ENCODE results near the gene ARHGAP6. TPM values are rescaled to one million over a fixed set of nuclear protein-coding genes. Genes with fewer than 3 reads are reported as not detected.

The ARHGAP6 gene
- total RNA-seq, 1 donor from 2014 or later: 1.2 TPM

- Mint-ChIP-seq H3K4me1 (no peaks in the 10 kb centered on the region), H3K27ac (no peak overlapping the region), H3K4me3 (no peak overlapping the region), H3K9me3 (peaks cover 5% of the 10 kb centered on the region), H3K36me3 (no peaks in the 10 kb centered on the region), H3K27me3 (ENCODE audit: insufficient read depth, low read depth) (no peaks in the 10 kb centered on the region)
- Histone ChIP-seq H3K79me2 (ENCODE audit: low read depth) (no peaks in the 10 kb centered on the region), H3K36me3 (no peaks in the 10 kb centered on the region), H3K4me3 (no peak overlapping the region), H3K27me3 (no peaks in the 10 kb centered on the region), H3K9ac (no peak overlapping the region), H3F3A (ENCODE audit: low read depth) (no peaks in the 10 kb centered on the region), H2AFZ (replicated peaks) (no peak overlapping the region), H3K4me1 (no peaks in the 10 kb centered on the region), H3K27ac (no peak overlapping the region), H3K9me3 (ENCODE audit: low read depth) (no peaks in the 10 kb centered on the region), H4K20me1 (ENCODE audit: low read depth) (no peaks in the 10 kb centered on the region), H3K4me2 (no peak overlapping the region)
- TF ChIP-seq CTCF (IDR thresholded peaks at IDR 0.05): no peak
- TF ChIP-seq EZH2 (IDR thresholded peaks at IDR 0.05): no peak
- TF ChIP-seq EZH2phosphoT487 (IDR thresholded peaks at IDR 0.05): no peak
- DNase-seq (ENCODE audit: low spot score): no peak
These were observed 310.3 kb downstream of the ARHGAP6 start for GRCh38 chrX:11355259-11355909.

GRCh38 chrX:11352296-11352741, 313.4 kb downstream of the ARHGAP6 start:
- no peak overlapping the region for H3K27ac Mint-ChIP-seq
- H3K4me1 Mint-ChIP-seq: peaks cover 5% of the 10 kb centered on the region
- no peaks in the 10 kb centered on the region for H3K9me3 Mint-ChIP-seq
- Histone ChIP-seq H3K27me3 (no peaks in the 10 kb centered on the region), H3F3A (ENCODE audit: low read depth) (no peaks in the 10 kb centered on the region), H3K79me2 (ENCODE audit: low read depth) (no peaks in the 10 kb centered on the region), H4K20me1 (ENCODE audit: low read depth) (no peaks in the 10 kb centered on the region), H3K4me2 (no peak overlapping the region), H3K4me3 (no peak overlapping the region), H2AFZ (replicated peaks) (no peak overlapping the region), H3K9ac (no peak overlapping the region), H3K36me3 (no peaks in the 10 kb centered on the region), H3K9me3 (ENCODE audit: low read depth) (no peaks in the 10 kb centered on the region), H3K4me1 (no peaks in the 10 kb centered on the region), H3K27ac (no peak overlapping the region)
- H3K36me3 Mint-ChIP-seq: no peaks in the 10 kb centered on the region
- TF ChIP-seq EZH2 (IDR thresholded peaks at IDR 0.05) (no peak), EZH2phosphoT487 (IDR thresholded peaks at IDR 0.05) (no peak), CTCF (IDR thresholded peaks at IDR 0.05) (no peak)
- no peak for DNase-seq (ENCODE audit: low spot score)
- no peaks in the 10 kb centered on the region for H3K27me3 Mint-ChIP-seq (ENCODE audit: insufficient read depth, low read depth)
- H3K4me3 Mint-ChIP-seq: no peak overlapping the region

- H3K4me3 Mint-ChIP-seq: no peak overlapping the region
- H3K27me3 ChIP-seq: no peaks in the 10 kb centered on the region
- H3K9me3 Mint-ChIP-seq: no peaks in the 10 kb centered on the region
- H3K27ac Mint-ChIP-seq: no peak overlapping the region
- no peaks in the 10 kb centered on the region for H3K4me1 ChIP-seq
- H3K9ac ChIP-seq: no peak overlapping the region
- no peak for TF ChIP-seq EZH2 (IDR thresholded peaks at IDR 0.05)
- TF ChIP-seq CTCF (IDR thresholded peaks at IDR 0.05): no peak
- no peak for TF ChIP-seq EZH2phosphoT487 (IDR thresholded peaks at IDR 0.05)
- no peaks in the 10 kb centered on the region for H3K9me3 ChIP-seq (ENCODE audit: low read depth)
- no peak overlapping the region for H3K27ac ChIP-seq
- no peaks in the 10 kb centered on the region for H3F3A ChIP-seq (ENCODE audit: low read depth)
- H3K36me3 ChIP-seq: no peaks in the 10 kb centered on the region
- H4K20me1 ChIP-seq (ENCODE audit: low read depth): no peaks in the 10 kb centered on the region
- H3K4me2 ChIP-seq: no peak overlapping the region
- no peak overlapping the region for H2AFZ ChIP-seq (replicated peaks)
- no peaks in the 10 kb centered on the region for H3K27me3 Mint-ChIP-seq (ENCODE audit: insufficient read depth, low read depth)
- no peak for DNase-seq (ENCODE audit: low spot score)
- no peaks in the 10 kb centered on the region for H3K36me3 Mint-ChIP-seq
- peaks cover 5% of the 10 kb centered on the region for H3K4me1 Mint-ChIP-seq
- no peak overlapping the region for H3K4me3 ChIP-seq
- no peaks in the 10 kb centered on the region for H3K79me2 ChIP-seq (ENCODE audit: low read depth)
These were observed 314.1 kb downstream of the ARHGAP6 start for GRCh38 chrX:11351375-11352295.

Measured in neural progenitor cell (in vitro differentiated cells).